Panc1 (cell line): Measurements from ENCODE around the gene MBOAT1. TPM values are rescaled to one million over a fixed set of nuclear protein-coding genes. Genes with fewer than 3 reads are reported as not detected.

ENCODE experiments used
- ATAC-seq: fragments of 200-7000 bp; cut with Tn5 transposase; 2 replicates; pipeline ENCODE4 v1.9.1; 2020; ENCODE audit warnings: mild to moderate bottlenecking, moderate library complexity
- BruUV-seq: library from RNA; stranded (reverse); fragments of 400-500 nt; replicated peaks from 2 replicates; lab custom pipeline; 2021; lab: Mats Ljungman, UMichigan
- CTCF ChIA-PET: fragments of 300-600 bp; sonication (Branson Sonifier 250); formaldehyde crosslinking; loops from one replicate; lab custom pipeline; 2022; ENCODE audit warnings: antibody characterized with exemption; lab: Charles Lee
- POLR2A ChIA-PET: fragments of 300-600 bp; sonication (Branson Sonifier 250); formaldehyde crosslinking; loops from one replicate; lab custom pipeline; 2022; ENCODE audit warnings: antibody characterized with exemption; lab: Charles Lee
- DNase-seq: peaks from one replicate; pipeline ENCODE4 v3.0.0-alpha.2; 2010; ENCODE audit warnings: low read depth, low spot score
- H3K27ac ChIP-seq: 2 replicates; pipeline ENCODE4 v1.5.1; 2011; ENCODE audit warnings: mild to moderate bottlenecking, low read length, inconsistent platforms
- H3K27me3 ChIP-seq: fragments of 200-500 bp; sonication (Bioruptor generic); 2 replicates; pipeline ENCODE4 v1.6.0; 2014; ENCODE audit warnings: low read length, inconsistent platforms; ENCODE audit not compliant: control insufficient read depth, insufficient read depth
- H3K36me3 ChIP-seq: fragments of 200-500 bp; sonication (Bioruptor generic); 2 replicates; pipeline ENCODE4 v1.5.1; 2014; ENCODE audit warnings: inconsistent platforms, mild to moderate bottlenecking, low read length, moderate library complexity; ENCODE audit not compliant: control insufficient read depth, insufficient read depth
- H3K4me1 ChIP-seq: 2 replicates; pipeline ENCODE4 v1.5.1; 2011; ENCODE audit warnings: inconsistent platforms, mild to moderate bottlenecking, low read length, moderate library complexity; ENCODE audit not compliant: control insufficient read depth, insufficient read depth
- H3K4me3 ChIP-seq, 2 experiments: 2 replicates each; pipeline ENCODE4 v1.5.1; 2011 to 2012; ENCODE audit warnings: low read depth in 2 of 2, low read length in 2 of 2, mild to moderate bottlenecking in 2 of 2, inconsistent platforms in 1 of 2, moderate library complexity in 1 of 2
- H3K9me3 ChIP-seq: fragments of 200-500 bp; sonication (Bioruptor generic); 2 replicates; pipeline ENCODE4 v1.5.1; 2014; ENCODE audit warnings: low read depth, mild to moderate bottlenecking, inconsistent platforms, low read length, moderate library complexity; ENCODE audit not compliant: control insufficient read depth, insufficient read depth
- CTCF ChIP-seq: fragments of 450-650 bp; IDR thresholded peaks from 2 replicates; pipeline ENCODE4 v1.5.1; 2017; ENCODE audit warnings: mild to moderate bottlenecking
- POLR2AphosphoS5 ChIP-seq: IDR thresholded peaks from 2 replicates; pipeline ENCODE4 v1.6.1; 2012; ENCODE audit warnings: mild to moderate bottlenecking, low read depth, low read length, moderate library complexity
- REST ChIP-seq, 2 experiments: IDR thresholded peaks; 2 replicates each; pipeline ENCODE4 v1.6.1; 2011 to 2012; ENCODE audit warnings: low read depth in 2 of 2, control low read depth in 1 of 2, low read length in 1 of 2, mild to moderate bottlenecking in 1 of 2, moderate library complexity in 1 of 2; ENCODE audit not compliant: insufficient read depth in 1 of 2
- SIN3A ChIP-seq: IDR thresholded peaks from 2 replicates; pipeline ENCODE4 v1.6.1; 2012; ENCODE audit warnings: low read depth, mild to moderate bottlenecking, low read length, moderate library complexity, borderline replicate concordance; ENCODE audit not compliant: insufficient read depth
- TCF7L2 ChIP-seq: IDR thresholded peaks from 2 replicates; pipeline ENCODE4 v1.6.1; 2011; ENCODE audit warnings: mild to moderate bottlenecking, low read depth, low read length, inconsistent platforms
- in situ Hi-C: cut with HindIII; loops from 2 replicates; pipeline ENCODE4 v1.10.0; 2016; ENCODE audit warnings: low sequenced_read_pairs, low pct_unique_long_range_greater_than_20kb
- intact Hi-C: fragments of 100-400 bp; cut with micrococcal nuclease; formaldehyde crosslinking; loops from one replicate; pipeline ENCODE4 v1.10.0; 2022; ENCODE audit not compliant: unreplicated experiment
- total RNA-seq: library from RNA; stranded (reverse); gene quantifications from one replicate; pipeline ENCODE4 v1.2.1, GENCODE V29; 2021; ENCODE audit not compliant: unreplicated experiment

Gene MBOAT1
- total RNA-seq, 1 experiment from 2014 or later: 15.1 TPM

DNA sequence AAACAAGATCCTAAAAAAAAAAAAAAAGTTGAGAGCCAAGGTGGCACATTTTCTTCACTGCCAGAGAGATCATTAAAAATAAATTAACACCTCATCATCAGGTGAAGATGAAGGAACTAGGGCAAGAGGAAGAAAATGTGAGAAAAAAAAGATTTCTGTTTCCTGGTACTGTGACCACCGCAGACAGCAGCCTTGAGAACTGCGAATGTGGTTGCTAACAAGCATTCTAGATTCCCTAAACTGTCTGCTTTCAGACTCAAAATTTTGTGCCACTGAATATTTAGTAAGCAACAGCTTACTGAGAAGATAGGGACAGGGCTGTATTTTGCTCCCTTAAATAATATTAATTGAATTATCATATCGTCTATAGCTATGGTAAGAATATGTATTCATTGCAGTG, 24.1 kb upstream of the MBOAT1 start:
- in situ Hi-C loops (no loop called here), intact Hi-C loops (no loop called here)
- ChIA-PET CTCF (no interaction called here), POLR2A (interaction anchor here (0.9 kb wide), 1 partner anchor 23 kb away, joined by 3 read pairs; no protein-coding TSS in a partner anchor)
- H3K27me3 ChIP-seq: no peaks in the 10 kb centered on the region
- H3K9me3 ChIP-seq: no peaks in the 10 kb centered on the region
- TF ChIP-seq REST (IDR thresholded peaks at IDR 0.05; ENCODE audit: insufficient read depth in 1 of 2, low read depth in 2 of 2, low read length in 1 of 2) (no peak), POLR2AphosphoS5 (no peak), SIN3A (no peak), TCF7L2 (no peak), CTCF (no peak)
- H3K4me1 ChIP-seq: no peaks in the 10 kb centered on the region
- no peak overlapping the region for H3K27ac ChIP-seq
- no peak for DNase-seq
- no peak overlapping the region for H3K4me3 ChIP-seq
- BruUV-seq: no TSS peak
- no peak for ATAC-seq
- no peaks in the 10 kb centered on the region for H3K36me3 ChIP-seq

GRCh38 chr6:20235041-20235440, 22.8 kb upstream of the MBOAT1 start:
- DNase-seq (no peak), ATAC-seq (no peak)
- ChIA-PET POLR2A (no interaction called here), CTCF (no interaction called here)
- no peaks in the 10 kb centered on the region for H3K9me3 ChIP-seq
- no peaks in the 10 kb centered on the region for H3K4me1 ChIP-seq
- H3K27me3 ChIP-seq: no peaks in the 10 kb centered on the region
- no peak for TF ChIP-seq POLR2AphosphoS5
- TF ChIP-seq SIN3A: no peak
- no peak for TF ChIP-seq TCF7L2
- TF ChIP-seq CTCF: no peak
- no peak for TF ChIP-seq REST (IDR thresholded peaks at IDR 0.05; ENCODE audit: insufficient read depth in 1 of 2, low read depth in 2 of 2, low read length in 1 of 2)
- H3K27ac ChIP-seq: no peak overlapping the region
- BruUV-seq: no TSS peak
- in situ Hi-C loops (no loop called here), intact Hi-C loops (no loop called here)
- no peak overlapping the region for H3K4me3 ChIP-seq
- no peaks in the 10 kb centered on the region for H3K36me3 ChIP-seq
